Naive thymus-derived CD4-positive, alpha-beta T cell (primary cell): ENCODE measurements around the gene RHCE. TPM values are rescaled to one million over a fixed set of nuclear protein-coding genes. Genes with fewer than 3 reads are reported as not detected.
A peak's percentile ranks its signal among the peaks of the same experiment; 100 is the strongest.
"Not testable (repeated sequence)": the region's sequence is repeated elsewhere in the genome, so short reads cannot be mapped to it uniquely, and the experiment has no call there.

Experiments used
- ATAC-seq: fragments of 150-1000 bp; cut with Tn5 transposase; 2 replicates; pipeline ENCODE4 v1.10.0; 2021; ENCODE audit warnings: mild to moderate bottlenecking, moderate library complexity
- CTCF ChIA-PET: fragments of 350-600 bp; sonication (Branson Sonifier 250); formaldehyde crosslinking; loops from one replicate; lab custom pipeline; 2021; ENCODE audit warnings: antibody characterized with exemption; lab: Charles Lee
- POLR2A ChIA-PET: fragments of 350-600 bp; sonication (Branson Sonifier 250); formaldehyde crosslinking; loops from one replicate; lab custom pipeline; 2021; ENCODE audit warnings: antibody characterized with exemption, inconsistent platforms; lab: Charles Lee
- DNase-seq, 9 donors: peaks; one replicate each; pipeline versions ENCODE4 v3.0.0 to v3.0.0-alpha.2; 2020 to 2022; ENCODE audit warnings: mixed read lengths in 1 of 9
- H3K27ac ChIP-seq: one replicate; pipeline ENCODE4 v1.7.0; 2013; ENCODE audit warnings: mild to moderate bottlenecking, low read depth, low read length, moderate library complexity
- H3K27me3 ChIP-seq, 2 donors: one replicate each; pipeline ENCODE4 v1.7.0; 2013; ENCODE audit warnings: low read length in 2 of 2, mild to moderate bottlenecking in 2 of 2, moderate library complexity in 2 of 2; ENCODE audit not compliant: control insufficient read depth in 2 of 2, insufficient read depth in 2 of 2
- H3K36me3 ChIP-seq, 3 experiments: 1 replicate in 2 of 3; 2 replicates in 1 of 3; pipeline ENCODE4 v1.7.0; 2013; ENCODE audit warnings: low read length in 3 of 3, mild to moderate bottlenecking in 3 of 3, moderate library complexity in 1 of 3; ENCODE audit not compliant: insufficient read depth in 3 of 3, control insufficient read depth in 2 of 3
- H3K4me1 ChIP-seq, 2 donors: one replicate each; pipeline ENCODE4 v1.7.0; 2013; ENCODE audit warnings: low read length in 2 of 2, mild to moderate bottlenecking in 2 of 2, moderate library complexity in 1 of 2; ENCODE audit not compliant: control insufficient read depth in 2 of 2, insufficient read depth in 2 of 2
- H3K4me3 ChIP-seq: 2 replicates; pipeline ENCODE4 v1.7.0; 2013; ENCODE audit warnings: mild to moderate bottlenecking, low read length
- H3K9me3 ChIP-seq, 3 experiments: 1 replicate in 2 of 3; 2 replicates in 1 of 3; pipeline ENCODE4 v1.7.0; 2013; ENCODE audit warnings: low read length in 3 of 3; ENCODE audit not compliant: control insufficient read depth in 2 of 3
- H3K27ac Mint-ChIP-seq, 9 donors: one replicate each; pipeline ENCODE4 v1.8.0; 2020 to 2022; ENCODE audit warnings: mixed read lengths in 9 of 9, mild to moderate bottlenecking in 8 of 9, moderate library complexity in 5 of 9, inconsistent platforms in 2 of 9
- H3K27me3 Mint-ChIP-seq, 5 donors: one replicate each; pipeline ENCODE4 v1.8.0; 2021 to 2022; ENCODE audit warnings: mixed read lengths in 5 of 5, mild to moderate bottlenecking in 1 of 5
- H3K36me3 Mint-ChIP-seq, 5 donors: one replicate each; pipeline ENCODE4 v1.8.0; 2020 to 2022; ENCODE audit warnings: mixed read lengths in 5 of 5, mild to moderate bottlenecking in 3 of 5, inconsistent platforms in 1 of 5
- H3K4me1 Mint-ChIP-seq, 7 donors: one replicate each; pipeline ENCODE4 v1.8.0; 2020 to 2022; ENCODE audit warnings: mixed read lengths in 7 of 7, mild to moderate bottlenecking in 3 of 7, inconsistent platforms in 1 of 7
- H3K4me3 Mint-ChIP-seq, 10 donors: one replicate each; pipeline ENCODE4 v1.8.0; 2020 to 2022; ENCODE audit warnings: mild to moderate bottlenecking in 10 of 10, mixed read lengths in 10 of 10, moderate library complexity in 6 of 10, inconsistent platforms in 2 of 10
- H3K9me3 Mint-ChIP-seq, 11 donors: one replicate each; pipeline ENCODE4 v1.8.0; 2020 to 2022; ENCODE audit warnings: mixed read lengths in 11 of 11, mild to moderate bottlenecking in 4 of 11, inconsistent platforms in 1 of 11, moderate library complexity in 1 of 11
- intact Hi-C, 2 donors: fragments of 100-400 bp; cut with micrococcal nuclease; formaldehyde crosslinking; loops; one replicate each; pipeline ENCODE4 v1.15.1; 2023
- polyA plus RNA-seq, 2 donors: library from polyadenylated mRNA; unstranded; fragments of 300-500 nt; fragmentation: Illumina TruSeq; gene quantifications; one replicate each; pipeline ENCODE4 v1.2.3, GENCODE V29; 2021
- total RNA-seq, 6 experiments: library from RNA in 5 of 6; stranded (reverse) in 5 of 6; gene quantifications; 1 replicate in 5 of 6; 2 replicates in 1 of 6; pipeline ENCODE4 v1.2.3 and lab custom pipeline; 2021 to 2026

The RHCE gene
- total and polyA plus RNA-seq, 7 experiments from 2014 or later = 0.40 to 1.3 (median 0.70) TPM; not detected in 1

- intact Hi-C loops = loop anchor here in 1 of 2 donors (2.0 kb wide), 1 partner anchor 14 kb away; no protein-coding TSS in a partner anchor
- Histone ChIP-seq H3K9me3 (no peaks in the 10 kb centered on the region), H3K4me3 (no peak overlapping the region), H3K27ac (no peak overlapping the region), H3K27me3 (no peaks in the 10 kb centered on the region), H3K4me1 (peaks cover 0 to 4% of the 10 kb centered on the region in 2 donors), H3K36me3 (peaks cover 0 to 25% (median 10%) of the 10 kb centered on the region in 3 experiments)
- peaks cover 5 to 27% (median 13%) of the 10 kb centered on the region in 7 donors for H3K4me1 Mint-ChIP-seq
- no peak for DNase-seq
- H3K27me3 Mint-ChIP-seq = no peaks in the 10 kb centered on the region
- ChIA-PET POLR2A (interaction anchor here (1.0 to 1.4 kb wide), 3 partner anchors 9 to 22 kb away, joined by 3 to 5 read pairs (median 5); no protein-coding TSS in a partner anchor), CTCF (interaction anchor here (0.8 to 1.1 kb wide), 2 partner anchors 14 to 20 kb away, joined by 3 read pairs; partner anchors contain the start of gene MACO1)
- no peak for ATAC-seq
- H3K9me3 Mint-ChIP-seq = no peaks in the 10 kb centered on the region
- peaks cover 0 to 42% (median 17%) of the 10 kb centered on the region in 5 donors for H3K36me3 Mint-ChIP-seq
- no peak overlapping the region for H3K4me3 Mint-ChIP-seq
- H3K27ac Mint-ChIP-seq = peak overlapping the region in 1 of 9 donors; percentile 0
Measured at GRCh38 chr1:25450891-25451290, 30.3 kb upstream of the RHCE start.

DNA sequence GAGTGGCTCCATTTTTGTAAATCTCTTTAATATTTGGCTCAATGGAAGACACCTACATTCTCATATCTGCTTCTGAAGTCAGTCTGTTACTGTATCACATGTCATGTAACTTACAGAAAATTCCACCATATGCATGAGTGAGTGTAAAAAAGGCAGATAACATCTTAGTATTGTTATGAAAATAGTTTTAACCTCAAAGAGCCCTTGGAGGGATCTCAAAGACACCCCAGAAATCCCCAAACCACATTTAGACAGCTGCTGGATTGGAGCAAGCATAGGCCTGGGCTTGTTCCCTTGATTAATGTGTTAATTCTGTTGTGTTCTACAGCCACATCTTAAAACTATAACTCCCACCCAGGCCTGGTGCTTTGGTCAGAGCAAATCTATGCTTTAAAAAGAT, 26.9 kb upstream of the RHCE start:
- intact Hi-C loops = no loop called here
- H3K27me3 ChIP-seq = no peaks in the 10 kb centered on the region
- H3K9me3 ChIP-seq = no peaks in the 10 kb centered on the region
- peak overlapping the region in 3 of 9 donors; percentile 36 to 52 (median 46) for H3K27ac Mint-ChIP-seq
- H3K4me3 ChIP-seq = no peak overlapping the region
- peaks cover 18 to 48% (median 32%) of the 10 kb centered on the region in 7 donors for H3K4me1 Mint-ChIP-seq
- H3K9me3 Mint-ChIP-seq = no peaks in the 10 kb centered on the region
- H3K27ac ChIP-seq = no peak overlapping the region
- no peaks in the 10 kb centered on the region for H3K27me3 Mint-ChIP-seq
- peaks cover 0 to 34% (median 12%) of the 10 kb centered on the region in 5 donors for H3K36me3 Mint-ChIP-seq
- H3K36me3 ChIP-seq = peaks cover 0 to 15% (median 10%) of the 10 kb centered on the region in 3 experiments
- peaks cover 0 to 4% of the 10 kb centered on the region in 2 donors for H3K4me1 ChIP-seq
- peak overlapping the region in 1 of 10 donors; percentile 24 for H3K4me3 Mint-ChIP-seq
- ChIA-PET CTCF (no interaction called here), POLR2A (no interaction called here)
- peak; percentile 37 for ATAC-seq
- DNase-seq = no peak

DNA sequence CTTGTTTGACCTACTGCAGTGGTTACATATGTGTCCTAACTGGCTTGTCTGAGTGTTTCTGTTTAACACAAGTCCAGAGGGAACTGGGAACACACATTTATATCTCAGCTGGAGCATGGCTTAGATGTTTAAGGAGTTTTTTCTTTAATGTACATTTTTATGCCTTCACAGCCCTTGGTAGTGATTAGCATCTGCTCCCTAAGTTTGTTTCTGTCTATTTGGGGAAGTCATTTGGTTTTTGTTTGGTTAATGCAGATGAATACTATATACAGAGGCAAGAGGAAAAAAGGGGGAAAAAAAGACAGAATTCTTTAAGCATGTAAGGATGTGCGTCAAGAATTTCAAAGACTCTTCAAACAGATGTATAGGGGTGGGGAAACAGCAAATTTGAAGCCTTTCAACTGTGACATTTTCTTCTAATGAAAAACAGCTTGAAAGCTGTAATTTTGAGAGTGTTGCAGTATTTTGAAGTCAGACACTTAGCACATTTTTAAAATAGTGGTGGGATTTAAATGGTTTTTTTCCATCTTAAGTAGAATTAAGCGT, 25.4 kb upstream of the RHCE start:
- ChIA-PET POLR2A (no interaction called here), CTCF (interaction anchor here (1.0 kb wide), 1 partner anchor 23 kb away, joined by 3 read pairs; no protein-coding TSS in a partner anchor)
- Histone ChIP-seq H3K36me3 (peaks cover 0 to 15% (median 10%) of the 10 kb centered on the region in 3 experiments), H3K27ac (no peak overlapping the region), H3K4me1 (peaks cover 0 to 4% of the 10 kb centered on the region in 2 donors), H3K9me3 (no peaks in the 10 kb centered on the region), H3K4me3 (no peak overlapping the region), H3K27me3 (no peaks in the 10 kb centered on the region)
- peak overlapping the region in 1 of 10 donors; percentile 41 for H3K4me3 Mint-ChIP-seq
- intact Hi-C loops = loop anchor here in 1 of 2 donors (1.0 kb wide), 1 partner anchor 10 kb away; no protein-coding TSS in a partner anchor
- H3K36me3 Mint-ChIP-seq = peaks cover 0 to 30% (median 12%) of the 10 kb centered on the region in 5 donors
- H3K27me3 Mint-ChIP-seq = no peaks in the 10 kb centered on the region
- peak overlapping the region in 6 of 9 donors; percentile 17 to 76 (median 47) for H3K27ac Mint-ChIP-seq
- H3K9me3 Mint-ChIP-seq = no peaks in the 10 kb centered on the region
- DNase-seq = no peak
- H3K4me1 Mint-ChIP-seq = peaks cover 33 to 62% (median 45%) of the 10 kb centered on the region in 7 donors
- ATAC-seq = no peak

DNA sequence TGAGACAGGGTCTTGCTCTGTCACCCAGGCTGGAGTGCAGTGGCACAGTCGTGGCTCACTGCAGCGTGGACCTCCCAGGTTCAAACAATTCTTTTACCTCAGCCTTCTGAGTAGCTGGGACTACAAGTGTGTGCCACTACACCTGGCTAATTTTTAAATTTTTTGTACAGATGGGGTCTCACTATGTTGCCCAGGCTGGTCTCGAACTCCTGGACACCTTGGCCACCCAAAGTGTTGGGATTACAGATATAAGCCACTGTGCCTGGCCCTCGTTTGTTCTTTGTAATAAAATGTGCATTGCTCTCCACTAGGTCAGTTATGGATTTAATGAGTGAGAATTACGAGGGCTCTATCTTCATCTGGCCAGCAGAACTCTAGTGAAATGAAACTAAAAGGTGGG, 24.0 kb upstream of the RHCE start:
- H3K27ac ChIP-seq, H3K9me3 ChIP-seq, H3K27me3 ChIP-seq, CTCF ChIA-PET, H3K4me1 ChIP-seq, H3K27me3 Mint-ChIP-seq, H3K9me3 Mint-ChIP-seq, ATAC-seq, H3K4me3 ChIP-seq, H3K4me3 Mint-ChIP-seq, intact Hi-C loops, DNase-seq: not testable (repeated sequence)
- POLR2A ChIA-PET = interaction anchor here (0.6 to 0.7 kb wide), 2 partner anchors 12 to 464 kb away, joined by 3 read pairs; no protein-coding TSS in a partner anchor
- H3K36me3 ChIP-seq = peaks cover 0 to 10% (median 10%) of the 10 kb centered on the region in 3 experiments
- Mint-ChIP-seq H3K36me3 (peaks cover 0 to 26% (median 6%) of the 10 kb centered on the region in 5 donors), H3K4me1 (peaks cover 36 to 63% (median 48%) of the 10 kb centered on the region in 7 donors), H3K27ac (peak overlapping the region in 1 of 9 donors; percentile 47)

GRCh38 chr1:25443030-25443699, 22.5 kb upstream of the RHCE start:
- CTCF ChIA-PET = interaction anchor here (0.6 kb wide), 1 partner anchor 1219 kb away, joined by 4 read pairs; no protein-coding TSS in a partner anchor
- Histone ChIP-seq H3K36me3 (peaks cover 0 to 10% (median 7%) of the 10 kb centered on the region in 3 experiments), H3K27ac (no peak overlapping the region), H3K4me3 (no peak overlapping the region), H3K27me3 (no peaks in the 10 kb centered on the region), H3K4me1 (peaks cover 0 to 4% of the 10 kb centered on the region in 2 donors), H3K9me3 (no peaks in the 10 kb centered on the region)
- Mint-ChIP-seq H3K27me3 (no peaks in the 10 kb centered on the region), H3K9me3 (no peaks in the 10 kb centered on the region), H3K27ac (peak overlapping the region in 8 of 9 donors; percentile 18 to 78 (median 64)), H3K36me3 (peaks cover 0 to 24% (median 6%) of the 10 kb centered on the region in 5 donors), H3K4me1 (peaks cover 36 to 68% (median 50%) of the 10 kb centered on the region in 7 donors), H3K4me3 (peak overlapping the region in 7 of 10 donors; percentile 14 to 64 (median 38))
- DNase-seq = peak in 5 of 9 donors; percentile 22 to 44 (median 34)
- ATAC-seq = peak; percentile 51
- POLR2A ChIA-PET = no interaction called here
- intact Hi-C loops = no loop called here

- CTCF ChIA-PET = interaction anchor here (0.6 kb wide), 1 partner anchor 32 kb away, joined by 4 read pairs; no protein-coding TSS in a partner anchor
- peak overlapping the region in 2 of 10 donors; percentile 17 to 21 for H3K4me3 Mint-ChIP-seq
Measured at GRCh38 chr1:25442178-25442577, 21.6 kb upstream of the RHCE start.

More at GRCh38 chr1:25442178-25442577, 21.6 kb upstream of the RHCE start:
- DNase-seq (no peak), ATAC-seq (no peak)
- Histone ChIP-seq H3K4me1 (peaks cover 0 to 4% of the 10 kb centered on the region in 2 donors), H3K27me3 (no peaks in the 10 kb centered on the region), H3K4me3 (no peak overlapping the region), H3K36me3 (peaks cover 0 to 4% (median 0%) of the 10 kb centered on the region in 3 experiments), H3K9me3 (no peaks in the 10 kb centered on the region), H3K27ac (no peak overlapping the region)
- Mint-ChIP-seq H3K27me3 (no peaks in the 10 kb centered on the region), H3K9me3 (no peaks in the 10 kb centered on the region), H3K36me3 (peaks cover 0 to 18% (median 0%) of the 10 kb centered on the region in 5 donors), H3K4me1 (peaks cover 35 to 68% (median 49%) of the 10 kb centered on the region in 7 donors), H3K27ac (peak overlapping the region in 1 of 9 donors; percentile 38)
- POLR2A ChIA-PET = interaction anchor here (0.8 to 1.0 kb wide), 2 partner anchors 9 to 83 kb away, joined by 4 to 5 read pairs; no protein-coding TSS in a partner anchor
- intact Hi-C loops = no loop called here
